HEK293 (cell line): ENCODE results near the gene ABR.
A peak's percentile ranks its signal among the peaks of the same experiment; 100 is the strongest.

Experiments used
- CTCF ChIA-PET: fragments of 350-600 bp; formaldehyde crosslinking; extraction: SDS; loops from one replicate; lab custom pipeline; 2021; ENCODE audit warnings: antibody characterized with exemption; lab: Yijun Ruan, JAX
- POLR2A ChIA-PET: fragments of 300-600 bp; formaldehyde crosslinking; extraction: SDS; loops from one replicate; lab custom pipeline; 2020; ENCODE audit warnings: antibody characterized with exemption, inconsistent platforms; lab: Yijun Ruan, JAX
- H3K27ac ChIP-seq: fragments of 200-500 bp; sonication (Bioruptor generic); 2 replicates; pipeline ENCODE4 v1.5.1; 2014; ENCODE audit warnings: low read depth, low read length, control low read depth, inconsistent platforms; ENCODE audit errors: extremely low read depth
- H3K36me3 ChIP-seq, 2 experiments: fragments of 200-500 bp in 1 of 2; sonication (Bioruptor generic) in 1 of 2; 1 replicate in 1 of 2; 2 replicates in 1 of 2; pipeline ENCODE4 v1.5.1; 2014 to 2017; ENCODE audit warnings: inconsistent platforms in 2 of 2, low read length in 2 of 2; ENCODE audit not compliant: control insufficient read depth in 2 of 2, insufficient read depth in 1 of 2
- H3K4me1 ChIP-seq: fragments of 200-500 bp; sonication (Bioruptor generic); 2 replicates; pipeline ENCODE4 v1.5.1; 2014; ENCODE audit warnings: mild to moderate bottlenecking, low read length, inconsistent platforms; ENCODE audit not compliant: control insufficient read depth, insufficient read depth
- H3K4me3 ChIP-seq: 2 replicates; pipeline ENCODE4 v1.5.1; 2011; ENCODE audit warnings: low read depth, mild to moderate bottlenecking, control low read depth, low read length, moderate library complexity
- H3K9me3 ChIP-seq: fragments of 200-500 bp; sonication (Bioruptor generic); 2 replicates; pipeline ENCODE4 v1.5.1; 2014; ENCODE audit warnings: low read depth, low read length, inconsistent platforms; ENCODE audit not compliant: control insufficient read depth, insufficient read depth
- EGR2 ChIP-seq: fragments of 450-650 bp; formaldehyde crosslinking; IDR thresholded peaks from 2 replicates; pipeline ENCODE4 v1.5.1; 2016; ENCODE audit warnings: low read depth, missing biosample characterization, missing genetic modification characterization
- GLIS1 ChIP-seq: fragments of 450-650 bp; formaldehyde crosslinking; IDR thresholded peaks from 2 replicates; pipeline ENCODE4 v1.5.1; 2016; ENCODE audit warnings: missing biosample characterization, missing genetic modification characterization
- KLF8 ChIP-seq: fragments of 450-650 bp; formaldehyde crosslinking; IDR thresholded peaks from 2 replicates; pipeline ENCODE4 v1.5.1; 2016; ENCODE audit warnings: missing biosample characterization, missing genetic modification characterization
- OVOL3 ChIP-seq: fragments of 450-650 bp; formaldehyde crosslinking; IDR thresholded peaks from 2 replicates; pipeline ENCODE4 v1.5.1; 2016; ENCODE audit warnings: missing biosample characterization, missing genetic modification characterization
- PRDM10 ChIP-seq: fragments of 450-650 bp; formaldehyde crosslinking; IDR thresholded peaks from 2 replicates; pipeline ENCODE4 v1.5.1; 2016; ENCODE audit warnings: missing biosample characterization, missing genetic modification characterization
- SP2 ChIP-seq: fragments of 450-650 bp; formaldehyde crosslinking; IDR thresholded peaks from 2 replicates; pipeline ENCODE4 v1.5.1; 2016; ENCODE audit warnings: missing biosample characterization, missing genetic modification characterization
- SP3 ChIP-seq: fragments of 450-650 bp; formaldehyde crosslinking; IDR thresholded peaks from 2 replicates; pipeline ENCODE4 v1.5.1; 2016; ENCODE audit warnings: missing biosample characterization, missing genetic modification characterization
- SP7 ChIP-seq: fragments of 450-650 bp; formaldehyde crosslinking; IDR thresholded peaks from 2 replicates; pipeline ENCODE4 v1.5.1; 2016; ENCODE audit warnings: missing biosample characterization, missing genetic modification characterization
- ZBTB17 ChIP-seq: fragments of 450-650 bp; formaldehyde crosslinking; IDR thresholded peaks from 2 replicates; pipeline ENCODE4 v1.5.1; 2016; ENCODE audit warnings: missing biosample characterization, missing genetic modification characterization
- ZBTB20 ChIP-seq: fragments of 450-650 bp; formaldehyde crosslinking; IDR thresholded peaks from 2 replicates; pipeline ENCODE4 v1.5.1; 2016; ENCODE audit warnings: missing biosample characterization, missing genetic modification characterization
- ZBTB6 ChIP-seq: fragments of 450-650 bp; formaldehyde crosslinking; IDR thresholded peaks from 2 replicates; pipeline ENCODE4 v1.5.1; 2017; ENCODE audit warnings: missing biosample characterization, missing genetic modification characterization
- ZBTB8A ChIP-seq: fragments of 450-650 bp; formaldehyde crosslinking; IDR thresholded peaks from 2 replicates; pipeline ENCODE4 v1.5.1; 2016; ENCODE audit warnings: missing biosample characterization, missing genetic modification characterization
- ZNF10 ChIP-seq: fragments of 450-650 bp; formaldehyde crosslinking; IDR thresholded peaks from 2 replicates; pipeline ENCODE4 v1.5.1; 2017; ENCODE audit warnings: missing biosample characterization, missing genetic modification characterization
- ZNF121 ChIP-seq: fragments of 450-650 bp; formaldehyde crosslinking; IDR thresholded peaks from 2 replicates; pipeline ENCODE4 v1.5.1; 2016; ENCODE audit warnings: missing biosample characterization, missing genetic modification characterization
- ZNF184 ChIP-seq: fragments of 450-650 bp; IDR thresholded peaks from 2 replicates; pipeline ENCODE4 v1.5.1; 2018; ENCODE audit warnings: missing biosample characterization, mild to moderate bottlenecking, missing genetic modification characterization
- ZNF24 ChIP-seq: fragments of 450-650 bp; formaldehyde crosslinking; IDR thresholded peaks from 2 replicates; pipeline ENCODE4 v1.5.1; 2016; ENCODE audit warnings: missing biosample characterization, missing genetic modification characterization
- ZNF274 ChIP-seq, 2 experiments: fragments of 200-500 bp in 1 of 2; fragments of 450-650 bp in 1 of 2; sonication (Bioruptor generic) in 1 of 2; formaldehyde crosslinking in 1 of 2; IDR thresholded peaks; 2 replicates each; pipeline versions ENCODE4 v1.5.1 to v1.6.1; 2014 to 2016; ENCODE audit warnings: borderline replicate concordance in 1 of 2, inconsistent platforms in 1 of 2, low read length in 1 of 2, missing biosample characterization in 1 of 2, missing genetic modification characterization in 1 of 2
- ZNF280D ChIP-seq: fragments of 450-650 bp; formaldehyde crosslinking; IDR thresholded peaks from 2 replicates; pipeline ENCODE4 v1.5.1; 2016; ENCODE audit warnings: missing biosample characterization, missing genetic modification characterization
- ZNF335 ChIP-seq: fragments of 450-650 bp; formaldehyde crosslinking; conservative IDR thresholded peaks from 2 replicates; pipeline ENCODE4 v1.5.1; 2016; ENCODE audit warnings: missing biosample characterization, missing genetic modification characterization
- ZNF449 ChIP-seq: fragments of 450-650 bp; formaldehyde crosslinking; IDR thresholded peaks from 2 replicates; pipeline ENCODE4 v1.5.1; 2017; ENCODE audit warnings: missing biosample characterization, mild to moderate bottlenecking, missing genetic modification characterization, moderate library complexity
- ZNF600 ChIP-seq: fragments of 450-650 bp; formaldehyde crosslinking; IDR thresholded peaks from 2 replicates; pipeline ENCODE4 v1.5.1; 2016; ENCODE audit warnings: missing biosample characterization, missing genetic modification characterization
- ZNF692 ChIP-seq: fragments of 450-650 bp; formaldehyde crosslinking; IDR thresholded peaks from 2 replicates; pipeline ENCODE4 v1.5.1; 2016; ENCODE audit warnings: missing biosample characterization, missing genetic modification characterization
- ZSCAN16 ChIP-seq: fragments of 450-650 bp; formaldehyde crosslinking; IDR thresholded peaks from 2 replicates; pipeline ENCODE4 v1.5.1; 2016; ENCODE audit warnings: missing biosample characterization, missing genetic modification characterization
- ZSCAN30 ChIP-seq: fragments of 450-650 bp; IDR thresholded peaks from 2 replicates; pipeline ENCODE4 v1.5.1; 2018; ENCODE audit warnings: missing biosample characterization, mild to moderate bottlenecking, missing genetic modification characterization, moderate library complexity

Gene ABR

GRCh38 chr17:1112875-1113274, 66.9 kb downstream of the ABR start (continued):
- TF ChIP-seq EGR2: no peak

GRCh38 chr17:1111599-1112443, 68.0 kb downstream of the ABR start:
- ChIA-PET CTCF (interaction anchor here (0.6 to 4.0 kb wide), 4 partner anchors 11 to 135 kb away, joined by 3 to 25 read pairs (median 4); no protein-coding TSS in a partner anchor), POLR2A (interaction anchor here (0.5 to 0.6 kb wide), 2 partner anchors 25 to 36 kb away, joined by 3 to 4 read pairs; no protein-coding TSS in a partner anchor)
- Histone ChIP-seq H3K9me3 (no peaks in the 10 kb centered on the region), H3K4me1 (peaks cover 43% of the 10 kb centered on the region), H3K27ac (peak overlapping the region; percentile 94), H3K36me3 (peaks cover 3 to 7% of the 10 kb centered on the region in 2 experiments; a peak in 2 of 3 replicates), H3K4me3 (no peak overlapping the region)
- peak; percentile 35; the same call in 1 of the 2 replicates for TF ChIP-seq ZNF692
- 0 out of 2 replicates have a peak, but pooled peaks have one; percentile 6 for TF ChIP-seq ZNF184 (tag by site-specific recombination)
- TF ChIP-seq KLF8: no peak
- peak; percentile 4; the same call in 1 of the 2 replicates for TF ChIP-seq SP3
- TF ChIP-seq ZBTB20: peak; percentile 69; the same call in 1 of the 2 replicates
- peak; percentile 86 for TF ChIP-seq ZNF449 (tag by site-specific recombination)
- no peak for TF ChIP-seq OVOL3 (tag by site-specific recombination)
- 0 out of 2 replicates have a peak, but pooled peaks have one; percentile 9 for TF ChIP-seq SP7 (tag by site-specific recombination)
- peak; percentile 76 for TF ChIP-seq SP2 (tag by site-specific recombination)
- TF ChIP-seq ZNF335 (tag by site-specific recombination): peak; percentile 21
- 0 out of 2 replicates have a peak, but pooled peaks have one; percentile 30 for TF ChIP-seq ZBTB17 (tag by site-specific recombination)
- TF ChIP-seq PRDM10 (tag by site-specific recombination): peak; percentile 79
- peak; percentile 39; the same call in 1 of the 2 replicates for TF ChIP-seq ZNF10
- TF ChIP-seq ZNF280D (tag by site-specific recombination): no peak
- 0 out of 2 replicates have a peak, but pooled peaks have one; percentile 6 for TF ChIP-seq ZSCAN30
- TF ChIP-seq ZNF121: 0 out of 2 replicates have a peak, but pooled peaks have one; percentile 11
- TF ChIP-seq ZNF274 (IDR thresholded peaks at IDR 0.05; ENCODE audit: low read length): no peak
- no peak for TF ChIP-seq ZNF274 (tag by site-specific recombination; IDR thresholded peaks at IDR 0.05; ENCODE audit: borderline replicate concordance)
- peak; percentile 60; the same call in 1 of the 2 replicates for TF ChIP-seq ZBTB8A (tag by site-specific recombination)
- no peak for TF ChIP-seq ZSCAN16 (tag by site-specific recombination)
- TF ChIP-seq ZBTB6 (tag by site-specific recombination): no peak; the same call in 1 of the 2 replicates
- TF ChIP-seq ZNF600 (tag by site-specific recombination): peak; percentile 89
- 0 out of 2 replicates have a peak, but pooled peaks have one; percentile 0 for TF ChIP-seq GLIS1
- TF ChIP-seq ZNF24: no peak
